ENCODE results near the gene KCNE1. TPM values are rescaled to one million over a fixed set of nuclear protein-coding genes. Genes with fewer than 3 reads are reported as not detected.

Gene KCNE1
- total and polyA plus RNA-seq, 4 donors = 0.23 to 6.0 (median 0.81) TPM

DNA sequence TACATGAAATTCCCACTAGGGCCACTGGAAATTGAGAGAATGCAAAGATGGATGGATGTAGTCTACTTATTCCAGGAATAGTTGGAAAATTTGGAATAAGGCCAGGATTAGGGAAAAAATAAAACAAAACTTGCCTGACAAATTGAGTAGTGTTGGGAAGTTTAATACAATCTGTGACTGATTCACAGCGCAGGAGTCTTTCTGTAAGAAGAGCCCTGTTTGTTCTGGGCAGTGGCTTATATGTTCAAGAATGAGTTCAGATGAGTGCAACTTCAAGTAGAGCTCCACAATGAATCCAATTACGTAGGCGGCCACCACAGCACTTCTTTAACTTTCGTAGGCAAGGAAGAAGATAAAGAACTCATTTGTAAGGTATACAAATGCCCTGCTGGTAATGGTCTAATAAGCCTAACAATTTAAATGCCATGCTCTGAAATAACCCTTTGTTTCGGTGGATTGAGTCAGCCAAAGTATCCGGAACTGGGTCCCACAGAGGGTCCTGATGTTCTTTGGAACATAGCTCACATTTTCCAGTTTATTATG is 47.1 kb upstream of the KCNE1 start:
- 86% methylated on average over 6 of the region's 6 CpGs for WGBS
- no peak overlapping the region for H3K4me3 ChIP-seq (ENCODE audit: low read depth in 1 of 3, low read length in 3 of 3)
- no peak overlapping the region for H3K27ac ChIP-seq (ENCODE audit: low read depth in 1 of 2, low read length in 2 of 2)
- TF ChIP-seq, protein P1, sequence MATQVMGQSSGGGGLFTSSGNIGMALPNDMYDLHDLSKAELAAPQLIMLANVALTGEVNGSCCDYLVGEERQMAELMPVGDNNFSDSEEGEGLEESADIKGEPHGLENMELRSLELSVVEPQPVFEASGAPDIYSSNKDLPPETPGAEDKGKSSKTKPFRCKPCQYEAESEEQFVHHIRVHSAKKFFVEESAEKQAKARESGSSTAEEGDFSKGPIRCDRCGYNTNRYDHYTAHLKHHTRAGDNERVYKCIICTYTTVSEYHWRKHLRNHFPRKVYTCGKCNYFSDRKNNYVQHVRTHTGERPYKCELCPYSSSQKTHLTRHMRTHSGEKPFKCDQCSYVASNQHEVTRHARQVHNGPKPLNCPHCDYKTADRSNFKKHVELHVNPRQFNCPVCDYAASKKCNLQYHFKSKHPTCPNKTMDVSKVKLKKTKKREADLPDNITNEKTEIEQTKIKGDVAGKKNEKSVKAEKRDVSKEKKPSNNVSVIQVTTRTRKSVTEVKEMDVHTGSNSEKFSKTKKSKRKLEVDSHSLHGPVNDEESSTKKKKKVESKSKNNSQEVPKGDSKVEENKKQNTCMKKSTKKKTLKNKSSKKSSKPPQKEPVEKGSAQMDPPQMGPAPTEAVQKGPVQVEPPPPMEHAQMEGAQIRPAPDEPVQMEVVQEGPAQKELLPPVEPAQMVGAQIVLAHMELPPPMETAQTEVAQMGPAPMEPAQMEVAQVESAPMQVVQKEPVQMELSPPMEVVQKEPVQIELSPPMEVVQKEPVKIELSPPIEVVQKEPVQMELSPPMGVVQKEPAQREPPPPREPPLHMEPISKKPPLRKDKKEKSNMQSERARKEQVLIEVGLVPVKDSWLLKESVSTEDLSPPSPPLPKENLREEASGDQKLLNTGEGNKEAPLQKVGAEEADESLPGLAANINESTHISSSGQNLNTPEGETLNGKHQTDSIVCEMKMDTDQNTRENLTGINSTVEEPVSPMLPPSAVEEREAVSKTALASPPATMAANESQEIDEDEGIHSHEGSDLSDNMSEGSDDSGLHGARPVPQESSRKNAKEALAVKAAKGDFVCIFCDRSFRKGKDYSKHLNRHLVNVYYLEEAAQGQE (IDR thresholded peaks at IDR 0.05) = peak; percentile 51
- TF ChIP-seq, protein P2, sequence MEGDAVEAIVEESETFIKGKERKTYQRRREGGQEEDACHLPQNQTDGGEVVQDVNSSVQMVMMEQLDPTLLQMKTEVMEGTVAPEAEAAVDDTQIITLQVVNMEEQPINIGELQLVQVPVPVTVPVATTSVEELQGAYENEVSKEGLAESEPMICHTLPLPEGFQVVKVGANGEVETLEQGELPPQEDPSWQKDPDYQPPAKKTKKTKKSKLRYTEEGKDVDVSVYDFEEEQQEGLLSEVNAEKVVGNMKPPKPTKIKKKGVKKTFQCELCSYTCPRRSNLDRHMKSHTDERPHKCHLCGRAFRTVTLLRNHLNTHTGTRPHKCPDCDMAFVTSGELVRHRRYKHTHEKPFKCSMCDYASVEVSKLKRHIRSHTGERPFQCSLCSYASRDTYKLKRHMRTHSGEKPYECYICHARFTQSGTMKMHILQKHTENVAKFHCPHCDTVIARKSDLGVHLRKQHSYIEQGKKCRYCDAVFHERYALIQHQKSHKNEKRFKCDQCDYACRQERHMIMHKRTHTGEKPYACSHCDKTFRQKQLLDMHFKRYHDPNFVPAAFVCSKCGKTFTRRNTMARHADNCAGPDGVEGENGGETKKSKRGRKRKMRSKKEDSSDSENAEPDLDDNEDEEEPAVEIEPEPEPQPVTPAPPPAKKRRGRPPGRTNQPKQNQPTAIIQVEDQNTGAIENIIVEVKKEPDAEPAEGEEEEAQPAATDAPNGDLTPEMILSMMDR (IDR thresholded peaks at IDR 0.05; ENCODE audit: low read depth, low read length, missing input control) = no peak
- TF ChIP-seq, protein P3, sequence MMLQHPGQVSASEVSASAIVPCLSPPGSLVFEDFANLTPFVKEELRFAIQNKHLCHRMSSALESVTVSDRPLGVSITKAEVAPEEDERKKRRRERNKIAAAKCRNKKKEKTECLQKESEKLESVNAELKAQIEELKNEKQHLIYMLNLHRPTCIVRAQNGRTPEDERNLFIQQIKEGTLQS (IDR thresholded peaks at IDR 0.05) = no peak
- TF ChIP-seq SP1 (IDR thresholded peaks at IDR 0.05) = no peak
- TF ChIP-seq GABPA (IDR thresholded peaks at IDR 0.05 in 1 of 2, conservative IDR thresholded peaks at IDR 0.05 in 1 of 2) = no peak
- no peak for TF ChIP-seq JUND (IDR thresholded peaks at IDR 0.05)
- no peak for TF ChIP-seq FOXA1 (IDR thresholded peaks at IDR 0.05)
- TF ChIP-seq, protein P4, sequence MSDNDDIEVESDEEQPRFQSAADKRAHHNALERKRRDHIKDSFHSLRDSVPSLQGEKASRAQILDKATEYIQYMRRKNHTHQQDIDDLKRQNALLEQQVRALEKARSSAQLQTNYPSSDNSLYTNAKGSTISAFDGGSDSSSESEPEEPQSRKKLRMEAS (IDR thresholded peaks at IDR 0.05) = no peak
- H3K36me3 ChIP-seq (ENCODE audit: control insufficient read depth in 4 of 4, insufficient read depth in 3 of 4, low read depth in 1 of 4, low read length in 3 of 4) = no peaks in the 10 kb centered on the region
- no peak overlapping the region for H3K9ac ChIP-seq (ENCODE audit: low read depth in 1 of 2, low read length in 2 of 2)
- H3K4me1 ChIP-seq (ENCODE audit: control insufficient read depth in 4 of 4, insufficient read depth in 4 of 4, low read length in 3 of 4) = no peaks in the 10 kb centered on the region
- H3K27me3 ChIP-seq (ENCODE audit: control insufficient read depth in 4 of 4, insufficient read depth in 4 of 4, low read length in 3 of 4) = no peaks in the 10 kb centered on the region
- DNase-seq (ENCODE audit: low spot score) = no peak
- no peaks in the 10 kb centered on the region for H3K9me3 ChIP-seq (ENCODE audit: control insufficient read depth in 4 of 4, low read length in 3 of 4)

DNA sequence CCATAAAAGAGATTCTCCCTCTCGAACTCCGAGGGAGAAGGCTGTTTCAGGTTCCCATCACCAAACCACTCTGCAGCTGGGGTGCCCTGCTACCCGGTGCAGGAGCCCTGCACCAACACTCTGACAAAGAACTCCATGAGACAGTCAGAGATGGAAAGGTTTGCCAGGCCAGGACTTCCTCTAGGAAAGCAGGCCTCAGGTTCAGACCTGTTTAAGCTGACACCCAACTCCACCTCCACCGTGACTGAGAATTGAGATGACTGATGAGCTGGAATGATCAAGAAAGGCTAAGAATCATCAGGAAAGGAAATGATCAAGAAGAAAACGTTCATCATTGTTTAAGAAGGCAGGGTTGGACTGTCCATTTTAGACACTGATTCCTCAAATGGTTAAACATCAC is 46.2 kb upstream of the KCNE1 start:
- H3K36me3 ChIP-seq (ENCODE audit: control insufficient read depth in 4 of 4, insufficient read depth in 3 of 4, low read depth in 1 of 4, low read length in 3 of 4) = no peaks in the 10 kb centered on the region
- DNase-seq (ENCODE audit: low spot score) = no peak
- H3K9me3 ChIP-seq (ENCODE audit: control insufficient read depth in 4 of 4, low read length in 3 of 4) = no peaks in the 10 kb centered on the region
- H3K27me3 ChIP-seq (ENCODE audit: control insufficient read depth in 4 of 4, insufficient read depth in 4 of 4, low read length in 3 of 4) = no peaks in the 10 kb centered on the region
- TF ChIP-seq, protein P3 (IDR thresholded peaks at IDR 0.05) = no peak
- TF ChIP-seq GABPA (IDR thresholded peaks at IDR 0.05 in 1 of 2, conservative IDR thresholded peaks at IDR 0.05 in 1 of 2) = no peak
- TF ChIP-seq JUND (IDR thresholded peaks at IDR 0.05) = no peak
- TF ChIP-seq HNF4A (conservative IDR thresholded peaks at IDR 0.05) = no peak
- TF ChIP-seq, protein P2 (IDR thresholded peaks at IDR 0.05; ENCODE audit: low read depth, low read length, missing input control) = no peak
- TF ChIP-seq, protein P1 (IDR thresholded peaks at IDR 0.05) = no peak
- WGBS = 93% methylated on average over 5 of the region's 5 CpGs
- no peak overlapping the region for H3K4me3 ChIP-seq (ENCODE audit: low read depth in 1 of 3, low read length in 3 of 3)
- H3K27ac ChIP-seq (ENCODE audit: low read depth in 1 of 2, low read length in 2 of 2) = no peak overlapping the region
- no peaks in the 10 kb centered on the region for H3K4me1 ChIP-seq (ENCODE audit: control insufficient read depth in 4 of 4, insufficient read depth in 4 of 4, low read length in 3 of 4)
- H3K9ac ChIP-seq (ENCODE audit: low read depth in 1 of 2, low read length in 2 of 2) = no peak overlapping the region

Measured in liver (tissue), 9 donors.